ENCODE measurements around the gene PRR5L.
A peak's percentile ranks its signal among the peaks of the same experiment; 100 is the strongest.

The PRR5L gene

GRCh38 chr11:36362902-36363301 lies 66.8 kb downstream of the PRR5L start:
- FAIRE-seq (no peak), DNase-seq (ENCODE audit: insufficient read length) (no peak)
- TF ChIP-seq POLR2A (IDR thresholded peaks at IDR 0.05; ENCODE audit: low read depth, low read length) (no peak), TAF1 (IDR thresholded peaks at IDR 0.05; ENCODE audit: borderline replicate concordance, low read depth, low read length) (no peak), POLR2AphosphoS5 (IDR thresholded peaks at IDR 0.05; ENCODE audit: low read depth, low read length) (no peak)

GRCh38 chr11:36363361-36364268 lies 67.5 kb downstream of the PRR5L start:
- DNase-seq (ENCODE audit: insufficient read length) (no peak), FAIRE-seq (peak; percentile 53)
- no peak for TF ChIP-seq TAF1 (IDR thresholded peaks at IDR 0.05; ENCODE audit: borderline replicate concordance, low read depth, low read length)
- TF ChIP-seq POLR2A (IDR thresholded peaks at IDR 0.05; ENCODE audit: low read depth, low read length) = no peak
- TF ChIP-seq POLR2AphosphoS5 (IDR thresholded peaks at IDR 0.05; ENCODE audit: low read depth, low read length) = no peak

GRCh38 chr11:36364551-36365325 lies 68.7 kb downstream of the PRR5L start:
- TF ChIP-seq POLR2AphosphoS5 (IDR thresholded peaks at IDR 0.05; ENCODE audit: low read depth, low read length) (no peak), POLR2A (IDR thresholded peaks at IDR 0.05; ENCODE audit: low read depth, low read length) (no peak), TAF1 (IDR thresholded peaks at IDR 0.05; ENCODE audit: borderline replicate concordance, low read depth, low read length) (no peak)
- DNase-seq (ENCODE audit: insufficient read length) = no peak
- FAIRE-seq = no peak

DNA sequence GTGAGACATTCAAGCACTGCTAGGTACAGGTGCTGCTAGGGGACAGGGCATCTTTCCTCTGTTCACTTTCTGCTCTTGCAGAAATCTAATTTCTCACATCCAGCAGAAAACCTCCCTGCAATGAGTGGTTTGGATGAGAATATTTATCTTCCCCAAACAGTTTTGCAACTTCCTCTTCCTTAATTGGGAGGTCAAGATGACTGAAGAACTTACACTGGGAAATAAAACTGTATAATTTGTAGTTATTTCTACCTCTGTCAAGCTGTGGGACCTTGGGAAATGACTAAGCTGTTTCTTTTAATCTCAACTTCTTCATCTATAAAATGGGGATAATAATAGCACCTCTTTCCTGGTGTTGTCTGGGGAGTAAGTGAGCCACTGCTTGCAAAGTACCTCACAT lies 69.8 kb downstream of the PRR5L start:
- FAIRE-seq (peak; percentile 27), DNase-seq (ENCODE audit: insufficient read length) (no peak)
- no peak for TF ChIP-seq POLR2AphosphoS5 (IDR thresholded peaks at IDR 0.05; ENCODE audit: low read depth, low read length)

- DNase-seq (ENCODE audit: insufficient read length) (no peak), FAIRE-seq (peak; percentile 50)
- TF ChIP-seq POLR2A (IDR thresholded peaks at IDR 0.05; ENCODE audit: low read depth, low read length) (no peak), POLR2AphosphoS5 (IDR thresholded peaks at IDR 0.05; ENCODE audit: low read depth, low read length) (no peak), TAF1 (IDR thresholded peaks at IDR 0.05; ENCODE audit: borderline replicate concordance, low read depth, low read length) (no peak)
Observed at GRCh38 chr11:36367806-36368680, 72.0 kb downstream of the PRR5L start.

- TF ChIP-seq POLR2AphosphoS5 (IDR thresholded peaks at IDR 0.05; ENCODE audit: low read depth, low read length) (no peak), TAF1 (IDR thresholded peaks at IDR 0.05; ENCODE audit: borderline replicate concordance, low read depth, low read length) (no peak), POLR2A (IDR thresholded peaks at IDR 0.05; ENCODE audit: low read depth, low read length) (no peak)
- FAIRE-seq (no peak), DNase-seq (ENCODE audit: insufficient read length) (no peak)
Observed at GRCh38 chr11:36371181-36371580, 75.1 kb downstream of the PRR5L start.

DNA sequence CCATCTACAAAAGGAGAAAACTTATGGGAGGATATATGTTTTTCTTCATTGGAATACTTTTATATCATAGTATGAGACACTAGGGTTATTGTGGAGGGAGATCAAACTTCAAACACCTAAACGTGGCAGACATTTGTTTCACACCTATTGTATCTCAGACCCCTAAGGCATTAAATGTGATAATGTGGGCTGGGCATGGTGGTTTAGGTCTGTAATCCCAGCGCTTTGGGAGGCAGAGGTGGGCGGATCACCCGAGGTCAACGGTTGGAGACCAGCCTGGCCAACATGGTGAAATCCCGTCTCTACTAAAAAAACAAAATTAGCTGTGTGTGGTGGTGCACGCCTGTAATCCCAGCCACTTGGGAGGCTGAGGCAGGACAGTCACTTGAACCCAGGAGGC lies 75.5 kb downstream of the PRR5L start:
- FAIRE-seq (no peak), DNase-seq (ENCODE audit: insufficient read length) (no peak)
- no peak for TF ChIP-seq POLR2AphosphoS5 (IDR thresholded peaks at IDR 0.05; ENCODE audit: low read depth, low read length)
- no peak for TF ChIP-seq POLR2A (IDR thresholded peaks at IDR 0.05; ENCODE audit: low read depth, low read length)
- TF ChIP-seq TAF1 (IDR thresholded peaks at IDR 0.05; ENCODE audit: borderline replicate concordance, low read depth, low read length) = no peak

GRCh38 chr11:36372101-36372771 lies 76.1 kb downstream of the PRR5L start:
- DNase-seq (ENCODE audit: insufficient read length) (no peak), FAIRE-seq (no peak)
- no peak for TF ChIP-seq POLR2A (IDR thresholded peaks at IDR 0.05; ENCODE audit: low read depth, low read length)
- no peak for TF ChIP-seq POLR2AphosphoS5 (IDR thresholded peaks at IDR 0.05; ENCODE audit: low read depth, low read length)
- TF ChIP-seq TAF1 (IDR thresholded peaks at IDR 0.05; ENCODE audit: borderline replicate concordance, low read depth, low read length) = no peak

GRCh38 chr11:36373016-36374010 lies 77.2 kb downstream of the PRR5L start:
- TF ChIP-seq TAF1 (IDR thresholded peaks at IDR 0.05; ENCODE audit: borderline replicate concordance, low read depth, low read length) = no peak
- TF ChIP-seq POLR2AphosphoS5 (IDR thresholded peaks at IDR 0.05; ENCODE audit: low read depth, low read length) = no peak
- TF ChIP-seq POLR2A (IDR thresholded peaks at IDR 0.05; ENCODE audit: low read depth, low read length) = no peak
- DNase-seq (ENCODE audit: insufficient read length) (no peak), FAIRE-seq (no peak)

DNA sequence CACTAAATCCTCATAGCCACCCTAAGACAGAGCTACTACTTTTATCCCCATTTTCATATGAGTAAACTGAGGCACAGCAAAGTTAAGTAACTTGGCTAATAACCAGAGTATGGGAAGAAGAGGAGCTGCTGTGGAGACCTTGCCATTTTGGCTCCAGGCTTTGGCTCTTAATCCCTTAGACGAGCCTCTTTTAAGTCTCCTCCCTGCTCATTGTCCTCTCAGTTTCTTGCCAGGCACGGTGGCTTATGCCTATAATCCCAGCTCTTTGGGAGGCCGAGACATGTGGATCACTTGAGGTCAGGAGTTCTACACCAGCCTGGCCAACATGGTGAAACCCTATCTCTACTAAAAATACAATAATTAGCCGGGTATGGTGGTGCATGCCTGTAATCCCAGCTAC lies 78.6 kb downstream of the PRR5L start:
- FAIRE-seq = no peak
- no peak for DNase-seq (ENCODE audit: insufficient read length)
- no peak for TF ChIP-seq POLR2A (IDR thresholded peaks at IDR 0.05; ENCODE audit: low read depth, low read length)
- TF ChIP-seq TAF1 (IDR thresholded peaks at IDR 0.05; ENCODE audit: borderline replicate concordance, low read depth, low read length) = no peak
- TF ChIP-seq POLR2AphosphoS5 (IDR thresholded peaks at IDR 0.05; ENCODE audit: low read depth, low read length) = no peak
